Medulla oblongata (tissue), 1 donor: ENCODE results near the gene SLC25A1.

Source experiments
- DNase-seq: peaks from one replicate; pipeline ENCODE4 v3.0.0-alpha.2; 2015; ENCODE audit errors: extremely low spot score

Gene SLC25A1

GRCh38 chr22:19180740-19181410 lies 2.3 kb upstream of the SLC25A1 start:
- DNase-seq = no peak

DNA sequence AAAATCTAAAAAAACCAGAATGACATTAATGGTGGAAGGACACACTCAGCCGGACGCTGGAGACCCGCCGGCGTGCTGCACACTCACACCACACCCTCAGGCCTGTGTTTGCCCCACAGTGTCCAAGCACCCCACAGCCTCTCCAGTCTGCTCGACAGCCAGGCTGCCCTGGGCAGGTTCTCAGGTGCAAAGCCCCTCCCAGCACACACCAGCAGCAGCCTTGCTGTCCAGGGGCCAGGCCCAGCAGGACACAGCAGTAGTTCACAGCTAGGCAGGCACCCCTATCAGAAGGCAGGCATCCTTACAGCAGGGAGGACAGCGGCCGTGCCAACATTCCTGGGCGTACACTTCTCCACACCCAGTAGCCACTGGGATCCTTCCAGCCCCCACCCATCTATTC lies 1.7 kb upstream of the SLC25A1 start:
- no peak for DNase-seq

- peak; percentile 89 for DNase-seq
These were observed 1.0 kb upstream of the SLC25A1 start for GRCh38 chr22:19179497-19180048.

DNA sequence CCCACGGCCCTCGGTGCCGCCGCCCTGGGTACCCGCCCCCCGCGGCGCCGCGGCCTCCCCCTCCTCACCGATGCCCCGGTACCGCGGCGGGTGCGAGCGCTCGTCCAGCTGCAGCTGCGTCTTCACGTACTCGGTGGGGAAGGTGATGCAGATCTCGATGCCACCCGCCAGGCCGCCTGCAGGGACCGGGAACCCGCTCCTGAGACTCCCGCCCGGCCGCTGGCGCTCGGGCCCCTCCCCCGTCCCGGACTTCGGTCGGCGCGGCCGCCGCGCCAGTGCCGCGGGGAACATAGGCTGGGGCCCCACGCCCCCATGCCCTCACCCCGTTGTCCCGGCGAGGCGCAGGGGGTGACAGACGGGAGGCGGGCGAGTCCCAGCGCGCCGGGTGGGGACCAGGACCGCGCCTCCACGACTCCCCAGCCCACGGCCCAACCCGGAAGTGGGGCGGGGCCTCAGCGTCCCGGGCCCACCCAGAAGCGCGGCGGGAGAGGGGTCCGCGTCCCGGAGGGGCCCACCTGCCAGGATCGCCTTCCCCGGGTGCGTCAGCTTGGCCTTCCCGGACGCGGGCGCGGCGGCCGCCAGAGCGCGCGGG lies 375 bp downstream of the SLC25A1 start:
- peak; percentile 41 for DNase-seq

DNA sequence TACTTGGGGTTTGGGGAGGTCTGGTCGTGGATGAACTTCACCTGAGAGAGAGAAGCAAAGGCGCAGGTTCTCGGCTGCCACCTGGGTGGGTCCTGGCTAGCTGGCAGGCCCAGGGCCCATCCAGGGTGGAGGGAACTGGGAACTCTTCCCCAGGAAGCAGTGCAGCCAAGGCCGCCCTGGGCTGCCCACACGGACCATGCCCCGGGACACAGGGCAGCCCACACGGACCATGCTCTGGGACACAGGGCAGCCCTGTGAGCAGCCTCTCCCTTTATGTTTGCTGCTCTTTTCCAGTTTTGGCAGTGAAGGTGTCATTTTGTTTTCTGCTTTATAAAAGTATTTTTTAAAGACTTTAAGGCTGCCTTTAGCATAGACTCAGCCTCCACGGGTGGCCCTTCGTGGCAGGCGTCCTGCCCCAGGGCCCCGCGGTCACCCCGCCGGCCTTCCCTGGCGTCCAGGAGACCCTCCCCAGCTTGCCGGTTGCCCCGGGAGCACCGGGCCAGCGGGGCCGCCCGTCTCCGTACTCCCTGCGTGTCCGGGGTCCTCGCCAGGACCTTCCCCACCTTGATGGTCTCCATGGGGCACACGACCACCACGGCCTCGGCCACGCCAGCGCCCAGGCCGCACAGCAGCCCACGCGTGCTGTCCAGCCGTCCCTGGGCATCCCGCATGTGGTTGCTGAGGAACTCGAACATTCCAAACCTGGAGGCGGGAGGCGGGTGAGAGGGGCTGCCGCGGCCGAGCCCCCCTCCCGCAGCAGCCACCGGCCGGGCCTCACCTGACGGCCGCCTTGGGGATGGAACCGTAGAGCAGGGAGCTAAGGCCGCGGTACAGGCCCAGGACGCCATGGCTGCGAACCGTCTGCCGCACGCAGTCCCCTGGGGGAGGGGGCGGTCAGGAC lies 1.1 kb downstream of the SLC25A1 start:
- DNase-seq = no peak

DNA sequence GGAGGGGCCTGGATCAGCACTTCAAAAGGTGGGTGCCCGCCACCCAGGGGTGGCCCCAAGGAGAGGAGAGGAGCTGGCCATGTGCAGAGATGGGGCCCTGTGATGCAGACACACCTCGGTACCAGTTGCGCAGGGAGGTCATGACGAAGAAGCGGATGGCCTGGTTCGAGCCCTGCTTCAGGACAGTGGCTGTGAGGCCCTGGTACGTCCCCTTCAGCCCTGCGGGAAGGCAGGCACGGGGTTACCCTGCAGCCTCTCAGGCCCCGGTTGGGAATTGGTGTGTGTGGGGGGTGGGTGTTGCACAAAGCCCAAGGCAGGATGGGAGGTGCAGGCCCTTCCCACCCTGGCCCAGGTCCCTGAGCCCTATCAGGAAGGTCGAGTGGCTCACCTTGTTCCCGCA lies 1.8 kb downstream of the SLC25A1 start:
- no peak for DNase-seq

DNA sequence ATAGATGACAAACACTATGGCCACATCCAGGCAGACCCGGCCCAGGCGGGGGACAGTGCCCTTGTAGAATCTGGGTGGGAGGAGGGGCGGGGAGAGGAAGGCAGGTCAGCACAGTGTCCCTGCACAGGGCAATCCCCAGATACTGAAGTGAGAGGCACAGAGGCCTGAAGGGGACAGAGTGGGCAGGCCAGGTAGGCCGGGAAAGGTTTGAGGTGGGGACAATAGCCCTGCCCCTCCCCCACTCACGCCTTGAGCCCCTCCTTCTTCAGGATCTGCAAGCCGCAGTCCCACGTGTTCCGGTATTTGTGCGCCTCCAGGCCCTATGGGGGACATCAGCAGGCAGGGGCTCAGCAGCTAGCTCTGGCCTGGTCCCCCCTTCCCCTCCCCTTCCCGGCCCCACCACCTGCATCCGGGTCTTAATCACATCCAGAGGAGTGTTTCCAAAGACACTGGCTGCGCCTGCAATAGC lies 2.3 kb downstream of the SLC25A1 start:
- no peak for DNase-seq

- DNase-seq = no peak
These were observed 2.8 kb downstream of the SLC25A1 start for GRCh38 chr22:19175602-19176174.

DNA sequence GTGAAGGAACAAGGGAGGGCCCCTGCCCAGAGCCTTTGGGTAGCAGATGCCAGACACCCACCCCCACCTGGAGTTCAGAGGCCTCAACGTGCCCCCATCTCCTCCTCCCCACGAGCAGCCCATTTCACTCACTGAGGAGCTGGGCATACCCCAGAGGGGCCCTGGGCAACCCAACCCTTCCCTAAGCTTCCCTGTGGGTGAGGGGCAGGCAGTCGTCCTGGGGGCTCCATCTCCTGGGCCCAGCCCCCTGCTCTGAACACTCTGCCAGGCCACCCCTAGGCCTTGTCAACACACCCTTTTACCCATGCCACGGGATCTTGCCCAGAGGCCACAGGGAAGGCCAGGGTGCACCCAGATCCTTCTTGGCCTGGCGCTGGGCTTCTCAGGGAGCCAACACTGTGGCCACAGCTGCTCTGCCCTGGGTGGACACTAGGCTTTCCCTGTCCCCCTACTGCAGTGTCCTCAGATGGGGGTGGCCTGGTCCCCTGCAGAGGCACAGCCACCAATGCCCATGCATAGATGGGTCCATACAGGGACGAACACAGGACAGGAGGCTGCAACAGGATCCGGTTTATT lies 3.4 kb downstream of the SLC25A1 start:
- no peak for DNase-seq

DNA sequence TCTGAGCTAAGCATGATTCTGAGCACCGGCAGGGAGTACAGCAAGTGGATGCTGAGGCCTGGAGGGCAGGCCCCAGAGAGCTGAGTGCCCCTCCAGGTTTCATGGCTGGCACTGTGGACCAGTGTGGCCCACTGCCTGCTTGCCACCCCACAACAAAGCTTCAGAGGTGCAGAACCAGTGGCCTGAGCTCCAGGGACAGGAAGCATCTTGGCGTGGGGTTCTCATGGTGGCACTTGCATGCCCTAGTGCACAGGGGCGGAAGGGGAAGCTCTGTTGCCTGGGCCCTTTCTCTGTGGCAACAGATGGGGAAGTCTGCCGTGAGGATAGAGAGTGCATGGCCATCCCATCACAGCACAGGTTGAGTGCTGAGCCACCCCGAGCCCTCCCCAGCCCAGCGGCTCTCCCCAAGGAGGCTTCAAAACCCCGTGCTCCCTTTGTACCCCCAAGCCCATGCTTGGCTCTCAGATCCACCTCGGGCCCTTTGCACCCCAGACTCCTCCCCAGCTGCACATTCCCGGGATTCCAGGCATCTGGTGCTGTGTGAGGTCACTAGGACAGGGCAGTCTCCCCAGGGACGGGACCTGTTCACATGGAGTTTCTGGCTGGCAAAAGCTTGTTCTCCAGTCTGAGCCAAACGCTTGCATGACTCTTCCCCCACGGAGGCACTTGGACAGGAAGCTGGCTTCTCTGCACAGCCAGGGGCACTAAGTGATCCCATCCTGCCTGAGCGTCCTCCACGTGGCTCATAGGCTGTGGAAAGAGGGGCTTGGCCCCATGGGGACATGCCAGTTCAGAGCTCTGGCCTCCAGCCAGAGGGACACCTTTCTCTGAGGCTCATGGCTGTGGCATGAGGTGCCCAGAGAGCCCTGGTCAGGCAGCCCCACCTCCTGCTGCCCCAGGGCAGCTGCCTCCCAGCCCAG lies 4.2 kb downstream of the SLC25A1 start:
- peak; percentile 24 for DNase-seq

- no peak for DNase-seq
These were observed 5.2 kb downstream of the SLC25A1 start for GRCh38 chr22:19173047-19174035.

DNA sequence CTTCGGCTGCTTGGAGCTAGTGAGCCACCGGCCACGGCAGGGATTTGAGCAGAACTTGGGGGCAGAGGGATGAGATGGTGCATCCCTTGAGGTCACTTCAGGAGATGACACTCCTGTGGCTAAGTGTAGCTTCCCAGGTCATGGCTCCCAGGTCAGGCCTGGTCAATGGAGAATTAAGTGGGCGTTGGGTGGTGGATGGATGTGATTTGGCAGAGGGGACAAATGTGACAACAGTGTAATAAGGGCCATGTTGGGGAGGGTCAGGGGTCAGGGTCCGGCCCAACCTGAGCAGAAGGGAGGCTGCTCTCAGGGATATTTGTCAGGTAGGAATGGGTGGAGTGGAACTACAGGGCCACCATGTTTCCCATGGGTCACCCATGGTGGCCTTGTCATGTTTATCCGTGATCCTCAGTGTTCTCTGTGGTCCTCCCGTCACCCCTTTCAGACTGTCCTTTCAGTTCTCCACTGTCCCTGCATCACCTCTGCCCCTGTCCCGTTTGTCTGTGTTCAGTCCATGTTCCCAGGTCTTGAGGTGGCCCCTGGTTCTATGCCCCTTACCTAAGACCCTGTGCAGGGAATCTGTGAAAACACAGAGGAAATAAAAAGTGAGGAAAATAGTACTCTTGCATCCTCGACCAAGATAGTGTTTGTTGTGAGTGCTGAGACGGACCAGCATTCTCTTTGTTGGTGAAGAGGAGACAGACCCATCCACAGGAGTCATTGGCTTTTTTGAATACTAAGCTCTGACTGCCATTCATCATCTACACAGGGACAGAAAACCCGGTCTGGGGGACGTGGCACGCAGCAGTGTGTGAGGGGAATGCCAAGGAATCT lies 6.1 kb downstream of the SLC25A1 start:
- no peak for DNase-seq

DNA sequence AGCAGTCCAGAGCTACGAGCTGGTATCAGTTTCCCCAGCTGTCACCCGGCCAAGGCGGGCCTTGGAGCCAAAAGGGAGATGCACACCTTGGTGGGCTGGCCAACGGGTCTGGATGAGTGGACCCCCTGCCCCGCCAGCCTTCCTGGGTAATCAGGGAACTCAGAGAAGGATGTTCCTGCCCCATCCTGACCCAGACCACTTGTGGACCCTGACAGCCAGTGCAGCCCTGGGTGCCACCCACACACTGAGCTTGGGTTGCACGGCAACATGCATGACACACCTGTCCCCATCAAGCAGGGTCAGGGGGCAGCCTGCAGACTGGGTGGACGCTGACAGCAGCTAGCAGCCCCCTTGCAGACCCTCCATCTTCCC lies 8.6 kb downstream of the SLC25A1 start:
- DNase-seq = no peak

- no peak for DNase-seq
These were observed 9.3 kb downstream of the SLC25A1 start for GRCh38 chr22:19169002-19169946.

DNA sequence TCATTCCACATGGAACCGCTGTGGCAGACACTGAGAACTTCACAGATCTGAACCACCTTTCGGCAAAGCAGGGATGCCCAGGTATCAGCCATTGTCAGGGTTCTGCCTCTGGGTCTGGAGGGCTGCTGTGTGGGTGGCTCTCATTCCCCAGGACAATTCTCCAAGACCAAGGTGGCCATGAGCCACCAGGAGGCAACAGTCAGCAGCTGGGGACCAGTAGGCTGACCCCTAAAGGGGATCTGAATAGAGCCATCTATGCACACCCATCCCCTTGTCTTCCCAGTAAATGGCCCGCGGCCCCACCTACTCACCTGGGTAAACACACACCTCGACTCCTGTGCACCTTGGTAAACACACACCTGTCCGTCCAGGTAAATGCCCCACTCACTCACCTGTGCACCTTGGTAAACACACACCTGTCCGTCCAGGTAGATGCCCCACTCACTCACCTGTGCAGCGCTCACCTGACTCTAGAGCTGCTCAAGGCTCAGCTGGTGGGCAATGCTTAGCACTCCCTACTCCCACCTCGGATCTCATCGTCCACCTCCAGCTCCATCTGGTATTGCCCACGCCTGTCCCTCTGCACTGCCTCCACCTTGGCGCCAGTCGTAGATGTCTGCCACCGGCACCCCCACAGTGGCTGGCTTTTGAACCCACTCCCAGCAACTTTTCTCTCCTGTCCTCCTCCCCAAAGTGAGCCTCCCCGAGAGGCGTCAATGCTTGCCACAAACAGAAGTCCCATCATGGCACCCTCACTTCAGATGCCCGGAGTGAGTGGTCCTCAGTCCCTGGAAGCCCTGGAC lies 10.2 kb downstream of the SLC25A1 start:
- DNase-seq = no peak

DNA sequence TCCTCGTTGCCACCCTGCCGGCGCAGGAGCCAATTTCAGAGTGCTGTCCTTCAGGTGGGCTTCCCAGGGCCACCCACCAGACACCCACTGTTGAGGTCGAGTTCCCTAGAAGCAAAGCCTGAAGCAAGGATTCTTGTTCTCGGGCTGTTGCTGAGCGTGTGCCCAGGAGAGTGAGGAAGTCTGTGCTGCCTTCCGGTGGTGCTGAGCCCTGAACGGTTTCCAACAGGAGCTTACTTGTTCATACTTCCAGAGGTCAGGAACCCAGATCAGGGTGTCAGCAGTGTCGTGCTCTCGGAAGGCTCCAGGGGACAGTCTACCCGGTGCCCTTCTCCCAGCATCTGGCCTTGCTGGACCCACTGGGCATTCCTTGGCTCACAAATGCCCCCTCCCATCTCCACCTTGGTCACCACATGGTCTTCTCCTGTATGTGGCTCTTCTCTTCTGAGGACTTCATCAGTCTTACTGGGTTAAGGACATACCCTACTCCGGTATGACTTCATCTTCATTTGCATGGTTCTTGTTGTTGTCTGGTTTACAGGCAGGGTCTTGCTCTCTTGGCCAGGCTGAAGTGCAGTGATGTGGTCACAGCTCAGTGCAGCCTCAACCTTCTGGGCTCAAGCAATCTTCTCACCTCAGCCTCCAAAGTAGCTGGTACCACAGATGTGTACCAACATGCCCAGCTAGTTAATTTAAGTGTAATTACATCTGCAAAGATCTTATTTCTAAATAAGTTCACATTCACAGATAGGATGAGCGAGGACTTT lies 11.2 kb downstream of the SLC25A1 start:
- DNase-seq = no peak
